UCSD-AML1 (cell line): Measurements from ENCODE around the gene C1R.

Experiments
- DNase-seq: peaks from one replicate; lab custom pipeline; 2025; ENCODE audit not compliant: unreplicated experiment; lab: John Stamatoyannopoulos, UW

C1R gene

DNA sequence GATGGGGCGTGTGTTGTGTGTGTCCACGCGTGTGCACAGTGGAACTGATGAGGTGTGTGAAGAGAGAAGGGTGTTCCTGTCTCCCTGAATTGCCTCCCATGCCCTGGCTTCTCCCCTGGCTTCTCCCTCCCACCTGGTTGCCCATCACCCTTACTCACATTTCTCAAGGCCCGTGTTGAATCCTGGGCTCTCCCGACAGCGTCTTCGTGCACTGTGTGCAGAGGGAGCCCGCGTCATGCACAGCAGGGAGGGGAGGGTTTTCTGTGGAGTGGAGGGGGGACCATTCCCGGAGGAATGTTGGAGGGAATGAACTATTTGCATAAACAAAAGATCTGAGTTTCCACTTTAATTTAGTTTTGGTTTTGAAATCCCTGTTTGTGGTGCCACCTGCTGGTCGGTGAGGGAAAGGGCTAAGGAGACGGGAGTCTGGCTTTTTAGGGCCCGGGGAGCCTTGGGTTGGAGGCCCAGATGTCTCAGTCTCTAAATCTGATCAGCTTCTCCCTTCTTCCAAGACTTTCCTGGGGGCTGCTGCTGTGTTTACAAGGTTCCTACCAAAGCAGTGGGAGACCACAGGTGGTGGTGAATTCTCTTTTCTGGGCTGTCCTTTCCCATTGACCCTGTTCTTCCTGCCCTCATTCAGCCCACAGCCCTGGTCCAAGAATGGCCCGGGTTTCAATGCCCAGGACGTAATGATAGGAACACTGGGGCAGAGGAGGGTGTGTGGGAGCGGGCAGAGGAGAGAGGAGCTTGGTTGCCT, at the start of gene C1R:
Gene C1R, minus strand, starts transcription at position 217 of the 757 bp plus-strand sequence. Its CDS starts 57 bp downstream, at position 160.
- DNase-seq: peak; percentile 56

DNA sequence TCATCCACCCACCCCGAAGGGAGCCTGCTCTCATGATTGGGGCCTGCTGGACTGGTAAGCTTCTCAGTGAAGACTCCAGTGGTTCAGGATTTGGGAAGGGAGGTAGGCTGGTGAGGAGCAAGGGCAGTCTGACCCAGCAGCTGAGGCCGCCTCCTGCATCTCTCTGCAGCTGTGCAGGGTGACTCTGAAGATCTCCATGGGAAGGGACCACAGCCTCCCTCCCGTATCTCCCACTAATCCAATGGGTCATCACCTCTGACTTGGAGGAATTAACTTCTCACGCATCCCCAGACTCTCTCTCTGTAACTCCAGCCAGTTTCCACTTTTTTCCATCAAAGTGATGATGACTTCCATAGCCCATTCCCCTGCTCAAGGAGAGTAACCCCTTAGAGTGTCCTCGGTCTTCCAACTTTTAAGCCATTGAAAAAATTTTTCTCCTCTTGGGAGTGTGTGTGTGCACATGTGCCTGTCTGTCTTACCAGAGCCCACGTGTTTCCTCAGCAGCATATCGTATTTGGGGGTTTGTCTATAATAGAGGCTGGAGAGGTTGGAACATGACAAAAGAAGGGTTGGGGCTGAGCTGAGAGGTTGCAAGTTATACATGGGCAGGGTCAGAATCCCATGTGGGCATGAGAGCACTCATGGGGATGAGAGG, 49.2 kb upstream of the C1R start:
- DNase-seq: no peak

DNA sequence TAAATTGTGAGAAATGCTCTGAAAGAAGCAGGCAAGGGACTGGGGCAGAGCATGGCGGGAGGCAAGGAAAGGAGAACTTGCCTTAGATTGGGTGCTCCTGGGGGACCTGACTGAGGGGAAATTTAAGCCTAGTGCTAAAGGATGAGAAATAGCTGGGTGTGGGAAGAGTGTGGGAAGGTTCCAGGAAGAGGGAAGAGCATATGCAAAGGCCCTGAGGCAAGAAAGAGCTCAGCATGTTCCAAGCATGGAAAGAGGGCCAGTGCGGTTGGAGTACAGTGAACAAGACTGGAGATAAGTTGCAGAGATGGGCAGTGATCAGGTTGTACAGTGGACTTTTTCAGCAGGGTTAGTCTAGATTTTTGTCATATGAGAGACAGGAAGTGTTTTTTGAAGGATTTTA, 47.0 kb upstream of the C1R start:
- no peak for DNase-seq

DNA sequence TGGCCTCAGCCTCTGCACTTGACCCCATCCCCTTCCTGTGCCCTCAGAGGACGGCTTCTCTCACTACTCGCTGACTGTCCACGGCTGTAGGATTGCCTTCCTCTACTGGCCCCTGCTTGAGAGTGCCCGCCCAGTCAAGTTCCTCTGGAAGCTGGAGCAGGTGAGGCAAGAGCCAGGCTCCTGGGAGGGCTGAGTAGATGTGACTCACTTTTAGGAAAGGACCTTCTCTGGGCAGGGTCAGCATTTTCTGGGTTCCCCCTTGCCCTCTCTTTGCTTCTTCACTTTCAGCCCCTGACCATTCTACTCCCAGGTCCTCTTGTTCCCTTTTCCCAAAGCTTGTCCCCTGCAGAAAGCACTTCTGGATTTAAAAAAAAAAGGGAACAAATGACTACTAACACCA, 45.7 kb upstream of the C1R start:
- no peak for DNase-seq

- DNase-seq: no peak
Measured at GRCh38 chr12:7136676-7137075, 44.4 kb upstream of the C1R start.

- no peak for DNase-seq
Measured at GRCh38 chr12:7136071-7136470, 43.8 kb upstream of the C1R start.

DNA sequence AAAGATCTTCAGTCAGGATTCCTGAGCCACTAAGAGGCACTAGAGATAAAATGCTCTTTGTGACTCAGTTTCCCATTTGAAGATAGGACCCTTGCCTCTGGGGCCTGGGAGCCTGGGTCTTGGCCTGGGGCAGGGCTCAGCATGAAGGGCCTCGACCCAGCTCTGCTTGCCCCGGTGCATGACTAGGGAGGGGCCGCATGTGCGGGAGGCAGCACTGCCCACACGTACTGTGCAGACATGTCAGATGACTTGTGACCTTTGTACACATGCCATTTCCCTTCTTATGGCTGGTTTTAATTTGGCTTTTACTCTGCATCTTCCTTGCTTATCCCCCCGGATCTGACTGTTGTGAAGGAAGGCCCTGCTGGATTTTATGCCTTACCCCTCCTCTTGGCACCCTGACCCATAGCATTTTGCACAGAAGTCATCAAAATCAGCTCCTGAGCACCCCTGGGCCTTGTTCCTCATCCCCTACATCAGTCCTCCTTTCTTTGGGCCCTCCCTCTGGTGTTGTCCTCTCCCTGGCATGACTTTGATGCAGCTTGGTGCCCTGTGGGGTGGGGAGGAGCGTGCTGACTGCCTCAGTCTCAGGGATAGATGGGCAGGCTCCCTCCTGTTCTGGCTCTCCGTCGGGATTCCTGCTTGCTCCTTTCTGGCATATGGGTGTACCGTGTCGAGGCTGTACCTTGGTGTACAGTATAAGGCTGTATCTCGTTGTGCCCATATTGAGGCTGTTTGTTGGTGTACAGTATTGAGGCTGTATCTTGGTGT, 42.3 kb upstream of the C1R start:
- no peak for DNase-seq

GRCh38 chr12:7131502-7131866, 39.2 kb upstream of the C1R start:
- DNase-seq: peak; percentile 75

DNA sequence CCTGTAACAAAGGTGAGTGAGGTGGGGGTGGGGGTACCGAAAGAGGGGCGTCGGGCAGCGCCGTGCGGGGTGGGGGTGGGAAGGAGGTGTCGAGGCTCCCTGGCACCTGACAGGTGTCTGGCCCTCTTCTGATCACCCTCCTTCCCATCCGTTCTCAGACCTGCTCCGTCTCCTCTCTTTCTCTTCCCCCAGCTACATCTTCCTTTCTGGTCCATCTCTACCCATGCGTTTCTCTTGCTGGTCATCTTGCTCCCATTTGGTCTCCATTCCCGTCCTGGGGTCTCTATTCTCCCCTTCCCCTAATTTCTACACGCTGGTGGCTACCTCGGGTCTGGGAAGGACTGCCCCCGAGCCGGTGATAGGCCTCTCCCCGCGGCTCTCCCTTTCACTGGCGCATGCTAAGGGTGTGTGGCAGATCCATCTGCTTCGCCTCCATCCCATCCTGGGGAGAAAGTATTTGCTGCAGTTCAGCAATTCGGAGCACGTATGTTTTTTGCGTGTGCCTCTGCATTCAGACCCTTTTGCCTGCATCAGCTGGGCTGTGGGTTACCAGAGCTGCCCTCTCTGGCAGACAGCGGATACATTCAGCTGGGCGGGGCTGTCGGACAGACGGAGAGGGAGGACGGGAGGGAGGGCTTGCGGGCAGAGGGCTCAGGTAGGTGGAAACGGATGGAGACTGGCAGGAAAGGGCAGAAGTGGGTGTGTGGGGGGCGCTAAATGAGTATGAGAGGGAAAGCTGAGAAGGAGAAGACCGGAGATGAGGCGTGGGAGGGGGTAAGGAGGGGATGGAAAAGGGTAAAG, 38.7 kb upstream of the C1R start:
- peak; percentile 71 for DNase-seq

DNA sequence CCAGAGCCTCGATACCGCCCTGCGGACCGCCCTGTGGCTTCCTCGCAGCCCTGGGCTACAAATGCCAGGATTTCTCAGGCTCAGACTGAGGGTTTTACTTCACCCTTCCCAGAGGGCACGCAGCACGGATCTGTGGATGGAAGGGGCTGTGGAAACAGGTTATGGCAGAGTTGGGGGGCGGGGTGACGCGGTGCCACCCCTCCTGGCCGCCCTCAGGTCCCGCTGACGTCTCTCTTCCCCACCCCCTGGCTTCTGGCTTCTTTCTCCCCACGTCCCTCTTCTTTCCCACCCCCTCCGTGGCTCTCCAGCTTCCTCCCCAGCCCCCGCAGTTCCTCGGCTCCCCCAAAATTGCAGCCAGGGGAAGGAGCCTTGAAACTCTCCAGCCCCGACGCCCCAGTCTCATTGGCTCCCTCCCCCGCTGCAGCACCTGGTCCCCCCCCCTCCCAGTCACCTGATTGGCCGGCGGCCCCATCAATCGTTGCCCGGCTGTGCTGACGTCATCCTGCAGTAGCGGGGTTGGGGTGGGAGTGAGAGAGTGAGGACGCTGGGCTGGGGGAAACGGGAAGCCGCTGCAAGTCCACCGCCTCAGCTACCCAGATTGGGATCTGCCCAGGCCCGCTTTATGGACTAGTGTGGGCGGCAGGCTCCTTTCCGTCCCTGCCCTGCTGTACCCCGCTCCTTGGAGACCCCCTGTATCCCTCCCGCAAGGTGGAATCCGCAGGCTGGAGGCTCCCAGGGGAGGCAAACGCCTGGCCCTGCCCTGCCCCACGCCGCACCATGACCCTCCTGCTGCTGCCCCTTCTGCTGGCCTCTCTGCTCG, 37.8 kb upstream of the C1R start, which contains the start of gene CLSTN3:
Gene CLSTN3, plus strand, starts transcription at position 500 of the 820 bp plus-strand sequence. Its CDS starts 278 bp downstream, at position 778.
- peak; percentile 72 for DNase-seq

GRCh38 chr12:7129287-7129871, 37.1 kb upstream of the C1R start:
- no peak for DNase-seq

DNA sequence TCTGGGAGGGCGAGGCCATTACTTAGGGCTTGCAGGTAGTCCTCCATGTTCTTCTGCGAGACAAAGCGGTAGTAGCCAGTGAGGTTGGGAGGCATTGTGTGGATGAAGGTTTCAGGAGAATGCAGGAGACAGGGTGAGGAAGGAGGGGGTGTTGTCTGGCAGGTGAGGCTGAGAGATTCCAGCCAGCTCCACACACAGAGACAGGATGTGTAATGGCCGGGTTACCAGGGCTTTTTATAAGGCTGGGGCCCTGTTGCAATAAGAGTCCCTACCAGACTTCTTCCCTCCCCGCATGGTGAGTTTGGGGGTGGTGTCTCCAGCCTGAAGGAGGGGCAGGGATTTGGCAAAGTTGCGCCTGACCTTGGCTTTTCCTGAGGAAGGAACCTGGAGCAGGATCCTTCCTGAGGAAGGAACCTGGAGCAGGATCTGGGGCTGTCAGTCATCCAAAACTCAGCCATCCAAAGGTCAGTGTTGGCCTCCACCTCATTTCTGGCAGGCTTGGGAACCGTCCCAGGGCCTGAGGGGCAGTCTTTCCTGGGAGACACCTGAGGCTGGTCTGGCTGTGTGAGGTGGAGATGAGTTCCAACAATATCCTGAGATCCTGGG, 36.5 kb upstream of the C1R start, which contains the start of gene RBP5:
Gene RBP5, minus strand, starts transcription at position 209 of the 606 bp plus-strand sequence. Its CDS starts 114 bp downstream, at position 95.
- no peak for DNase-seq

DNA sequence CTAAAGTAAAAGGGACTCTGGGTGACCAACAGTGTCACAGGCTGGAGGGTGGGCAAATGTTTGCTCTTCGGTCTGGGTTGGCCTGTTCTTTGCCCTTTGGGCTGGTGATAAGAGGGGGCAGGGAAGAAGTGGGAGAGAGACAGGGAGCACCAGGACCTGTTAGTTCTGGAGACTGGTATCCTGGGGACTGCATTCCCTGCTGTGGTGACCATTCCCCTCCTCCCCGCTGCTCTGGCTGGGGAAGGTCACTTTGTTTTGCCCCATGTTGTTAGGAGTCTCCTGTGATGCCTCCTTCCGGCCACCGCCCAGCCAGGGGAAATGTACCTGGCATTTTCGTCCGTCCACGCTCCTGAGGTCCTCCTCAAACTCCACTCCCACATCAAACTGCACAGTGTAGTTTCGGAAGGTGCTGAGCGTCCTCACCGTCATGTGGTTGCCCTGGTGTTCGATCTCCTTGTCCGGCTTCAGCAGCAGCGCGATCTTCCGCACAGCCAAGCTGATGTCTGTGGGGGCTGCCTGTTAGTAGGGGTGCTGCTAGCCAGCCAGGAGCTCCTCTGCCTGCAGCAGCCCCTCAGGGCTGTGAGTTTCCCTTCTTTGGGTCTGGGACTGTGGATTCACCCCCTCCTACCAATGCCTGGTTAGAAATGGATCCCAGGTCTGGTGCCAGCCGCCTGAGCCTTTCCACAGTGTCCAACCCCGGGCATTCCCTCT, 35.8 kb upstream of the C1R start:
- DNase-seq: no peak

GRCh38 chr12:7125632-7126227, 33.5 kb upstream of the C1R start:
- DNase-seq: no peak

GRCh38 chr12:7123806-7124522, 31.7 kb upstream of the C1R start:
- DNase-seq: peak; percentile 48

GRCh38 chr12:7122811-7123769, 30.8 kb upstream of the C1R start:
- no peak for DNase-seq
